Stimulated activated CD8-positive, alpha-beta memory T cell treated with anti-CD3 and anti-CD28 coated beads, Interleukin-7, amount 100 ng/mL, for 48 hours (primary cell): ENCODE measurements around the gene ADAMTS6.
"Not testable (repeated sequence)": the region's sequence is repeated elsewhere in the genome, so short reads cannot be mapped to it uniquely, and the experiment has no call there.

Experiments used
- DNase-seq, 2 donors: peaks; one replicate each; pipeline ENCODE4 v3.0.0-alpha.2; 2020; ENCODE audit warnings: low read depth in 1 of 2; ENCODE audit errors: extremely low read depth in 1 of 2

Gene ADAMTS6

GRCh38 chr5:65382582-65382981 is 99.1 kb downstream of the ADAMTS6 start:
- no peak for DNase-seq

- DNase-seq = not testable (repeated sequence)
Measured at GRCh38 chr5:65370505-65370904, 111.2 kb downstream of the ADAMTS6 start.

GRCh38 chr5:65366655-65367054 is 115.1 kb downstream of the ADAMTS6 start:
- no peak for DNase-seq

- DNase-seq = no peak
Measured at GRCh38 chr5:65364907-65365306, 116.8 kb downstream of the ADAMTS6 start.

GRCh38 chr5:65363499-65363898 is 118.2 kb downstream of the ADAMTS6 start:
- no peak for DNase-seq

- DNase-seq = no peak
Measured at GRCh38 chr5:65359981-65360380, 121.7 kb downstream of the ADAMTS6 start.

GRCh38 chr5:65359569-65359968 is 122.2 kb downstream of the ADAMTS6 start:
- no peak for DNase-seq

GRCh38 chr5:65356274-65356673 is 125.4 kb downstream of the ADAMTS6 start:
- no peak for DNase-seq

GRCh38 chr5:65355301-65355700 is 126.4 kb downstream of the ADAMTS6 start:
- no peak for DNase-seq

GRCh38 chr5:65341835-65342234 is 139.9 kb downstream of the ADAMTS6 start:
- DNase-seq = no peak

GRCh38 chr5:65338606-65339151 is 143.0 kb downstream of the ADAMTS6 start:
- no peak for DNase-seq

- no peak for DNase-seq
Measured at GRCh38 chr5:65334077-65334476, 147.6 kb downstream of the ADAMTS6 start.

- DNase-seq = no peak
Measured at GRCh38 chr5:65332591-65332990, 149.1 kb downstream of the ADAMTS6 start.

GRCh38 chr5:65329266-65329665 is 152.5 kb downstream of the ADAMTS6 start:
- no peak for DNase-seq

GRCh38 chr5:65327582-65327981 is 154.1 kb downstream of the ADAMTS6 start:
- no peak for DNase-seq

GRCh38 chr5:65326922-65327321 is 154.8 kb downstream of the ADAMTS6 start:
- DNase-seq = no peak

GRCh38 chr5:65324226-65324625 is 157.5 kb downstream of the ADAMTS6 start:
- no peak for DNase-seq

GRCh38 chr5:65320704-65321103 is 161.0 kb downstream of the ADAMTS6 start:
- DNase-seq = not testable (repeated sequence)

- DNase-seq = no peak
Measured at GRCh38 chr5:65320250-65320649, 161.5 kb downstream of the ADAMTS6 start.

GRCh38 chr5:65307931-65308330 is 173.8 kb downstream of the ADAMTS6 start:
- no peak for DNase-seq

- DNase-seq = no peak
Measured at GRCh38 chr5:65307088-65307487, 174.6 kb downstream of the ADAMTS6 start.

GRCh38 chr5:65305913-65306312 is 175.8 kb downstream of the ADAMTS6 start:
- DNase-seq = no peak

GRCh38 chr5:65299861-65300260 is 181.9 kb downstream of the ADAMTS6 start:
- no peak for DNase-seq
